ENCODE measurements around the gene PCARE. TPM values are rescaled to one million over a fixed set of nuclear protein-coding genes. Genes with fewer than 3 reads are reported as not detected.

Gene PCARE
- total RNA-seq, 2 donors from 2014 or later, result not detected

Other genes starting within 250 kb of the PCARE start
- 10 to 100 TPM; 12.2 to 18.9 TPM for gene TRMT61B, start 204.2 kb downstream of the PCARE start, total RNA-seq
- 100 to 1,000 TPM in 1 of 2 donors, 10 to 100 TPM in 1; 64.1 to 102 TPM for gene WDR43, start 179.9 kb downstream of the PCARE start, total RNA-seq
- gene TOGARAM2, start 93.2 kb downstream of the PCARE start, total RNA-seq, result 1 to 10 TPM in 1 of 2 donors, under 1 TPM in 1; 0.36 to 4.3 TPM
- 10 to 100 TPM; 19.7 to 27.7 TPM for gene CLIP4, start 40.9 kb upstream of the PCARE start, total RNA-seq